Stimulated activated naive CD8-positive, alpha-beta T cell treated with anti-CD3 and anti-CD28 coated beads, Interleukin-15, Interleukin-2, amounts not matched to agents 100 U/mL and 50 U/mL, for 24 hours (primary cell): Measurements from ENCODE around the gene ABITRAM.
"Not testable (repeated sequence)": the region's sequence is repeated elsewhere in the genome, so short reads cannot be mapped to it uniquely, and the experiment has no call there.

Source experiments
- ATAC-seq: fragments of 150-1000 bp; cut with Tn5 transposase; one replicate; pipeline ENCODE4 v1.10.0; 2021
- DNase-seq: peaks from one replicate; pipeline ENCODE4 v3.0.0; 2021

ABITRAM gene

GRCh38 chr9:108934323-108934893 is at the start of gene ABITRAM:
TSS of gene ABITRAM (plus strand) at chr9:108934400. CDS start at chr9:108934487, 87 bp downstream.
- peak; percentile 82 for ATAC-seq

DNA sequence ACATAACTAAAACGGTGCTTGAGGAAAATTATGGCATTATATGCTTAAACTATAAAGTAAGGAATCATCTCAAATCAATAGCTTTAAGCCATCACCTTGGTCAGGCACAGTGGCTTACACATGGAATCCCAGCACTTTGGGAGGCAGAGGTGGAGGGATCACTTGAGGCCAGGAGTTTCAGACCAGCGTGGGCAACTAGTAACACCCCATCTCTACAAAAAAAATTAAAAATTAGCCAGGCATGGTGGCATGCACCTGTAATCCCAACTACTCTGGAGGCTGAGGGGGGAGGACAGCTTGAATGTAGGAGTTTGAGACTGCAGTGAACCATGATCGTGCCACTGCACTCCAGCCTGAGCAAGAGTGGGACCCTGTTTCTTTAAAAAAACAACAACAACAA is 49.5 kb upstream of the ABITRAM start:
- DNase-seq, result no peak
- ATAC-seq, result no peak

More at GRCh38 chr9:108934323-108934893, at the start of gene ABITRAM:
- peak; percentile 77 for DNase-seq

GRCh38 chr9:108885643-108886348 is 48.4 kb upstream of the ABITRAM start:
- ATAC-seq (peak; percentile 100), DNase-seq (peak; percentile 75)

DNA sequence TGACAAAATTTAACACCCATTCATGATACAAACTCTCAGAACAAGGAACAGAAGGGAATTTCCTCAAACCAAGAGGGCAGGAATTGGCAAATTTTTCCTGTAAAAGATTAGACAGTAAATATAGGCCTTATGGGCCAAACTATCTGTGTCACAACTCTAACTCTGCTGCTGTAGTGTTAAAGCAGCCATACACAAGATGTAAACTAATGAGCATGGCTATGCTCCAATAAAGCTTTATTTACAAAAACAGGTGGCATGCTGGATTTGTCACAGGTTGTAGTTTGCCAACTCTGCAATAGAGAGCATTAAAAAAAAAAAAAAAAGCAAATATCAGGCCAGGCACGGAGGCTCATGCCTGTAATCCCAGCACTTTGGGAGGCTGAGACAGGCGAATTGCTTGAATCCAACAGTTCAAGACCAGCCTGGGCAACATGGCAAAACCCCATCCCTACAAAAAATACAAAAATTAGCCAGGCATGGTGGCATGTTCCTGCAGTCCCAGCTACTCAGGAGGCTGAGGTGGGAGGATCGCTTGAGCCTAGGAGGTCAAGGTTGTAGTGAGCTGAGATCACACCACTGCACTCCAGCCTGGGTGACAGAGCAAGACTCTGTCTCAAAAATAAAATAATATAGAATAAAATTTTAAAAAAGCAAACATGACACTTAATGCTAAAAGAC is 47.5 kb upstream of the ABITRAM start:
- not testable (repeated sequence) for DNase-seq, ATAC-seq

- no peak for ATAC-seq
- DNase-seq, result no peak
Measured at GRCh38 chr9:108889649-108890067, 44.5 kb upstream of the ABITRAM start.

- no peak for DNase-seq
- no peak for ATAC-seq
Measured at GRCh38 chr9:108894225-108894997, 39.8 kb upstream of the ABITRAM start.

- ATAC-seq (no peak), DNase-seq (no peak)
Measured at GRCh38 chr9:108897324-108898096, 36.7 kb upstream of the ABITRAM start.

DNA sequence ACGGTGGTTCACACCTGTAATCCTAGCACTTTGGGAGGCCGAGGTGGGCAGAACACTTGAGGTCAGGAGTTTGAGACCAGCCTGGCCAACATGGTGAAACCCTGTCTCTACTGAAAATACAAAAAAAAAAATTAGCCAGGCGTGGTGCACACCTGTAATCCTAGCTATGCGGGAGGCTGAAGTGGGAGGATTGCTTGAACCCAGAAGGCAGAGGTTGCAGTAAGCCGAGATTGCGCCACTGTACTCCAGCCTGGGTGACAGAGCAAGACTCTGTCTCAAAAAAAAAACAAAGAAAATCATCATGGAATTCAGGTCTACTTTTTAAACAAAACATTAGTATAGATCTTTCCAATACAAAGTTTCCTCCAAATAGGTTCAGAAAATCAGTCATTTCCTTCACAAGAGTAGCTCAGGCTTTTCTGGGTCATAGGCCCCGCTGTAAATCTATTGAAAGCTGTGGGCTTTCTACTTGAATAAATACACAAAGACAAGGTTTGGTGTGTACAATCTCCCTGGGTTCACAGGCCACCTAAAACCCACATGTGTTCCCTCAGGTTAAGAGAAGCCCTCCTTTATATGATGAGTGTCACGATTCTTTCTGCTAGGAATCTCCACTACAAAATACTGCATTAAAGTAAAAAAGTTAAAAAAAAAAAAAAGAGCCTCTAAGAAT is 35.0 kb upstream of the ABITRAM start:
- ATAC-seq, DNase-seq: not testable (repeated sequence)

- no peak for ATAC-seq
- no peak for DNase-seq
Measured at GRCh38 chr9:108900176-108900575, 34.0 kb upstream of the ABITRAM start.

DNA sequence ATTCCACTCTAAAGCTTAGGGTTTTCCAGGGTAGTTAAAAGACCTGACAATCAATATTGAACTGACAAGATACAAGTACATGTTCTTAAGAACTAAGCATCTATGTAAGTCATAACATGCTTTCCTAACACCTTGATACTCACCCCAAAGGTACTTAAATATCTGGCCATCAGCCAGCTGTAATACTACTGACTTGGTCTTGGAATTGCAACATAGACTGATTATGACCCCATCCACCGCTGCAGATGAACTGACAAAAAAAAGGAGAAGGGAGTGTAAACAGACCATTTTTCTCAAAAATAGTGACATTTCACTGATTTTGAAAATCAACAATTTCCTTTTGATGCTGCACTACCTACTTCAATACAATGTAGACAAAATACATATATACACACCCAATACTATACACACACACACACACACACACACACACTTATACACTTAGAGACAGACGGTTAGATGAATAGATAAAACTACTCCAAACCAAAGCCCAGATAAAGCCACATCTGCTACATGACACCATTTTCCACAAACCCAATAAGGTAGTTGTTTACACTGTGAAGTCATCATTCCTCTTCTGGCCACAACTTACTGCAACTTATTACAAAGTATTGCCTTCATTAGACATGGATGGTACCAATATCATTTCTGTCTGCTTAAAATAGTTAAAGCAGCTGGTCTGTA is 30.6 kb upstream of the ABITRAM start:
- ATAC-seq, result no peak
- DNase-seq, result no peak

- DNase-seq (no peak), ATAC-seq (no peak)
Measured at GRCh38 chr9:108904161-108904560, 30.0 kb upstream of the ABITRAM start.

DNA sequence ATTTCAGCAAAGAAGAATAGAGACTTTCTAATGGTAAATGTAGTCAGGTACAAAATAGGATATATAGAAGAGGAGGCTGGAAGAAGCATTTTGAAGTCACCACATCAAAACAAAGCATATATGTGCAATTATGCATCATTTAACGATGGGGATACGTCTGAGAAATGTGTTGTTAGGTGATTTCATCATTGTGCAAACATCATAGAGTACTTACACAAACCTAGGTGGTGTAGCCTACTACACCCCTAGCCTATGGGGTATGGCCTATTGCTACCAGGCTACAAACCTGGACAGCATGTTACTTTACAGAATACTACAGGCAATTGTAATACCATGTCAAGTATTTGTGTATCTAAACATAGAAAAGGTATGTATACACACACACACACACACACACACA is 28.7 kb upstream of the ABITRAM start:
- DNase-seq, result no peak
- ATAC-seq, result no peak

- no peak for ATAC-seq
- DNase-seq, result no peak
Measured at GRCh38 chr9:108910402-108910801, 23.8 kb upstream of the ABITRAM start.

DNA sequence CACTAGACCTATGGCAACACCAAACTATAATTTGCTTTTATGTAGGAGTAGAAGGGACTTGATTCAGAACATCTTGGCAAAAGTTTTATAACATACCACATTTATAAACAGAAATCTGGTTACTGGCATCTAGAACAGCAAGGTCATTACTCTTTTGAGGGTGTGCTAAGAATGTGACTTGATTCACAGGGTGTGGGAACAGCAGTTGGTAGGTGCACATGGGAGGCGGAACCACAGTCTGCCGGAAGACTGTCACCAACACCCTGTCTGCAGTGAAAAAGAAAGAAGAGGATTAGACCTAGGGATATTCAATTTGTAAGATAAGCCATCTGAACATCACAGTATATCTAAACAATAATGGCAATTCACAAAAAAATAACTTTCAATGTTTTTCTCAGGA is 23.3 kb upstream of the ABITRAM start:
- ATAC-seq (no peak), DNase-seq (no peak)

DNA sequence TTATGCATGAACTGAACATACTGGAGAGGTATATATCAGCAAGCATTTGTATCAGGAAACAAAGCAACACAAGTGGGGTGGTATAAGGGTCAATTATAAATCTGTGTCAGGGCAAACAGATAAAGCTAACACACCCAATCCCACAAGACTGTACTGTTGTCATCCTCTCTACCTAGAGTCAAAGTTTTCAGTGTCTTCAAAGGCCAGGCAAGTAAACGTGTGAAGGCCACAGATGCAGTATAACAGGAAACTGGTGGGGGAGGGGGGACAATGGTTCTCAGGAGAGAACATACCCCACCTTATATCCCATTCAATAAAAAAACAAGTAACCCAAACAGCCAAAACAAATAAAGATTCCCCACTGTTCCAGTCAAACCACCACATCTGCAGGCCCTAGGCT is 22.4 kb upstream of the ABITRAM start:
- ATAC-seq (no peak), DNase-seq (no peak)

DNA sequence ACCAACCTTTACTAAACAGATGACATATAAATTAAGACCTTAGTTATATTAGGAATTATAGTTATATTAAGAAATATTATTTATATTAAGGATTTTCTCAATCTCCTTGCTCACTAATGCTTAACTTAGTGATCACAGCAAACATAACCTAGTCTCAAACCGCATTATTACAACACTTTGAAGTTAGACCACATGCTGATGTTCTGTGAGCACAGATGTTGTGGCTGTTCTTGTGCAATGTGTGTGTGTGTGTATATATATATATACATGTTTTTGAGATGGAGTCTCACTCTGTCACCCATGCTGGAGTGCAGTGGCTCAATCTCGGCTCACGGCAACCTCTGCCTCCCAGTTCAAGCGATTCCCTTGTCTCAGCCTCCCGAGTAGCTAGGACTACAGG is 20.8 kb upstream of the ABITRAM start:
- no peak for ATAC-seq
- no peak for DNase-seq

DNA sequence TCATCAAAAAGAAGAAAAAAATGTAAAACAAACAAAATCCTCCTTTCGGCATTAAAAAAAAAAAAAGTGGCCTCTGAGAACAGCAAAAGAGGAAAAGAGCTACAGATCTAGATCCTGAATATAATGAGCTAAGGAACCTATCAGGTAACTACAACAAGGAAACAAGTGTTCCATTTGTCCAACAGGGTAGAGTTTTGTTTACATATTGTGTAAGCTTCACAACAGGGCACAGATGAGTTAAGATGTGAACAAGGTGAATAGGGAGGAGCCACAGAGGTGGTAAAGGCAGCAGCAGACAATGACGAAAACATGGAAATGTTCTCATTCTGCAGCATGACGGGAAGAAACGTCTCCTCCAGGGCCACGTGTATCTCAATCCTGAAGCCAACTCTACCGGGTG is 14.7 kb upstream of the ABITRAM start:
- ATAC-seq (no peak), DNase-seq (no peak)

DNA sequence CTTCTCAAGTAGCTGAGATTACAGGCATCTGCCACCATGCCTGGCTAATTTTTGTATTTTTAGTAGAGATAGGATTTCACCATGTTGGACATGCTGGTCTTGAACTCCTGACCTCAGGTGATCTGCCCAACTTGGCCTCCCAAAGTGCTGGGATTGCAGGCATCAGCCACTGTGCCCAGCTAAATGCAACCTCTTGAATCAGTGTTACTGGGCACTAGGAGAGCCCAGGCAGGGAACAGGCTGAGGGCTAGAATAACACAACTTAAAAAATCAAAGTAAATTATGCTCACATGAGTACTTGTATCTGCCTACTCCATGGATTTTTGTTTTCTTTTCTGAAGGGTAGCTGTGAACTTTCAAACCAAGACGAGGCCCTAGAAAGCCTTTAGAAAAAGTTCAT is 13.8 kb upstream of the ABITRAM start:
- not testable (repeated sequence) for ATAC-seq

GRCh38 chr9:108921200-108921599 is 13.0 kb upstream of the ABITRAM start:
- ATAC-seq (no peak), DNase-seq (no peak)

More for the DNA sequence above, 13.8 kb upstream of the ABITRAM start:
- DNase-seq, result not testable (repeated sequence)

- DNase-seq, result no peak
- ATAC-seq, result no peak
Measured at GRCh38 chr9:108924466-108924865, 9.7 kb upstream of the ABITRAM start.

DNA sequence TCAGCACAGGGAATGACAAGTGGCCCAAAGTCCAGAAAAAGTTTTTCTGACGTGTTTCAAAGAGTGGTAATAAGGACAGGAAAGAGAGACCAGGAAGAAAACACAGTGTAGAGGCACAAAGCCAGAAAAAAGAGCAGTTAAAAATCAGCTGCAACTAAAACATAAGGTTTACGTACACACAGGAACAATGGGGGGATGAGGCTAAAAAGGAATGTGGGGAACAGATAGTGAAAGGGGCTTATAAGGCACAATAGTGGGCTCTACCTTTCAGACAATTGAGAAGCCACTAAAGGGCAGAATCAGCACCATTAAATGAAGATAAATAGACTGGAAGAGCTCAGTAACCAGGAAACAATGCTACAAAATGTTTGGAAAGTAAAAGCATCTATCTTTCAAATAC is 5.8 kb upstream of the ABITRAM start:
- no peak for ATAC-seq
- no peak for DNase-seq
